Gastrocnemius medialis (tissue), 4 donors: Measurements from ENCODE around the gene EXOC1L. TPM values are rescaled to one million over a fixed set of nuclear protein-coding genes. Genes with fewer than 3 reads are reported as not detected.

Experiments
- ATAC-seq, 2 donors: fragments of 150-250 bp; one replicate each; pipeline ENCODE4 v1.9.1; 2016
- DNase-seq, 2 donors: peaks; one replicate each; pipeline ENCODE4 v3.0.0-alpha.2; 2019
- H3K27ac ChIP-seq, 4 donors: fragments of 200-600 bp; sonication (generic); 1 replicate in 1 of 4; 2 replicates in 3 of 4; pipeline ENCODE4 v1.5.1; 2016 to 2018; ENCODE audit warnings: mild to moderate bottlenecking in 2 of 4, moderate library complexity in 1 of 4
- H3K27me3 ChIP-seq, 3 donors: fragments of 200-600 bp; sonication (generic) in 2 of 3; 1 replicate in 1 of 3; 2 replicates in 2 of 3; pipeline versions ENCODE4 v1.5.1 to v1.6.0; 2016 to 2019; ENCODE audit warnings: mild to moderate bottlenecking in 1 of 3, moderate library complexity in 1 of 3
- H3K36me3 ChIP-seq, 2 donors: fragments of 200-600 bp; sonication (generic) in 1 of 2; one replicate each; pipeline ENCODE4 v1.5.1; 2017 to 2018
- H3K4me1 ChIP-seq, 2 donors: fragments of 200-600 bp; sonication (generic) in 1 of 2; one replicate each; pipeline ENCODE4 v1.5.1; 2016 to 2017; ENCODE audit warnings: mild to moderate bottlenecking in 2 of 2
- H3K4me3 ChIP-seq, 4 donors: fragments of 200-600 bp; sonication (generic) in 3 of 4; 1 replicate in 1 of 4; 2 replicates in 3 of 4; pipeline ENCODE4 v1.5.1; 2016 to 2019; ENCODE audit warnings: mild to moderate bottlenecking in 2 of 4
- H3K9me3 ChIP-seq, 3 donors: fragments of 200-600 bp; sonication (generic) in 2 of 3; 1 replicate in 1 of 3; 2 replicates in 2 of 3; pipeline ENCODE4 v1.5.1; 2016 to 2019
- POLR2A ChIP-seq, 2 donors: fragments of 450-650 bp; IDR thresholded peaks; one replicate each; pipeline ENCODE4 v1.6.1; 2017; ENCODE audit warnings: antibody characterized with exemption in 2 of 2, mild to moderate bottlenecking in 2 of 2, moderate library complexity in 2 of 2
- in situ Hi-C, 4 donors: fragments of 200-750 bp; cut with MboI; loops; one replicate each; pipeline versions ENCODE4 v1.15.0 to v1.8.0; 2017; ENCODE audit warnings: low sequenced_read_pairs in 4 of 4
- intact Hi-C: fragments of 100-400 bp; cut with DNase I; formaldehyde crosslinking; loops from one replicate; pipeline ENCODE4 v1.15.1; 2023; ENCODE audit warnings: low total_unique reads
- total RNA-seq, 4 donors: library from RNA; depleted of rRNA; stranded (reverse); fragments of >200 nt; gene quantifications; one replicate each; pipeline versions ENCODE4 v1.1.0 to v1.2.3, GENCODE V29; 2016
- TF ChIP-seq, protein P1 (sequence below), 5 experiments: fragments of 450-650 bp in 3 of 5; fragments of 200-600 bp in 2 of 5; sonication (generic) in 2 of 5; IDR thresholded peaks in 4 of 5; conservative IDR thresholded peaks in 1 of 5; 1 replicate in 4 of 5; 2 replicates in 1 of 5; pipeline ENCODE4 v1.5.1; 2016 to 2019; ENCODE audit warnings: antibody characterized with exemption in 5 of 5, mild to moderate bottlenecking in 3 of 5, moderate library complexity in 3 of 5

Gene EXOC1L
- total RNA-seq, 4 donors from 2014 or later = not detected

DNA sequence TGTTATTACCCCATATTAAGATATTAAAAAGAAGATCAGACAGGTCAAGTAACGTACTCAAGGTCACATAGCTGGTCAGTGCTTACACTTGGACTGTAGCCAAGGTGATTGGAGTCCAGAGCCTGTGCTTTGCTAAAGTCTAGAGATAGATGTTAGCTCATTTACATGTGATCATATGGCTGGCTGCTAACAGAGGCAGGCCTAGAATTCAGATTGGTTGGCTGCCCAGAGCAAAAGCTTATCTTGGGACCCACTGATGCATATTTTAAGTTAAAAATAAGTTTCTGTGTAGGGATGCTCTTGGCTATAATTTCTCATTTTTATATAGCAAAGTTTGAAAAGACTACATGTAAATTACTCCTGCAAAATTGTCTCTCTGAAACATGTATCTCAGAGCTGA, 18.1 kb upstream of the EXOC1L start:
- no peak for TF ChIP-seq POLR2A (IDR thresholded peaks at IDR 0.05)
- TF ChIP-seq, protein P1, sequence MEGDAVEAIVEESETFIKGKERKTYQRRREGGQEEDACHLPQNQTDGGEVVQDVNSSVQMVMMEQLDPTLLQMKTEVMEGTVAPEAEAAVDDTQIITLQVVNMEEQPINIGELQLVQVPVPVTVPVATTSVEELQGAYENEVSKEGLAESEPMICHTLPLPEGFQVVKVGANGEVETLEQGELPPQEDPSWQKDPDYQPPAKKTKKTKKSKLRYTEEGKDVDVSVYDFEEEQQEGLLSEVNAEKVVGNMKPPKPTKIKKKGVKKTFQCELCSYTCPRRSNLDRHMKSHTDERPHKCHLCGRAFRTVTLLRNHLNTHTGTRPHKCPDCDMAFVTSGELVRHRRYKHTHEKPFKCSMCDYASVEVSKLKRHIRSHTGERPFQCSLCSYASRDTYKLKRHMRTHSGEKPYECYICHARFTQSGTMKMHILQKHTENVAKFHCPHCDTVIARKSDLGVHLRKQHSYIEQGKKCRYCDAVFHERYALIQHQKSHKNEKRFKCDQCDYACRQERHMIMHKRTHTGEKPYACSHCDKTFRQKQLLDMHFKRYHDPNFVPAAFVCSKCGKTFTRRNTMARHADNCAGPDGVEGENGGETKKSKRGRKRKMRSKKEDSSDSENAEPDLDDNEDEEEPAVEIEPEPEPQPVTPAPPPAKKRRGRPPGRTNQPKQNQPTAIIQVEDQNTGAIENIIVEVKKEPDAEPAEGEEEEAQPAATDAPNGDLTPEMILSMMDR (IDR thresholded peaks at IDR 0.05 in 4 of 5, conservative IDR thresholded peaks at IDR 0.05 in 1 of 5) = no peak
- no peak for ATAC-seq
- Histone ChIP-seq H3K4me1 (no peaks in the 10 kb centered on the region), H3K27ac (no peak overlapping the region), H3K36me3 (no peaks in the 10 kb centered on the region), H3K4me3 (no peak overlapping the region), H3K9me3 (no peaks in the 10 kb centered on the region), H3K27me3 (no peaks in the 10 kb centered on the region)
- in situ Hi-C loops (no loop called here), intact Hi-C loops (no loop called here)
- no peak for DNase-seq

DNA sequence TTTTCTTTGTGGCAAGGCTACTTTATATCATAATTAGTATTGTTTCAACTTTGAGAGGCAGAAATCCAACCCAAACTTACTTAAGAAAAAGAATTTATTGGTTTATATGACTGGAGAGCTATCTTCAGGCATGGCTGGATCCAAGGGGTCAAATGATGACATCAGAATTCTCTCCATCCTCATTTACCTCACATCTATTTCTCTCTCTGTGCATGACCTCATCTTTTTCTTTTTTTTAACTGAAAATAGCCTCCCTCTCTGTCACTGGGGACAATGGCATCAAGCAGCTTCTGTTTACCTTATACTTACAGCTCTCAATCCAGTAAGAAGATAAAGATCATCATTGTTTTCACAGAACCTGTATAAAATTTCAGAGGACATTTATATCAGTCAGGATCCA, 12.0 kb upstream of the EXOC1L start:
- Histone ChIP-seq H3K36me3 (no peaks in the 10 kb centered on the region), H3K4me1 (no peaks in the 10 kb centered on the region), H3K27me3 (no peaks in the 10 kb centered on the region), H3K27ac (no peak overlapping the region), H3K4me3 (no peak overlapping the region), H3K9me3 (no peaks in the 10 kb centered on the region)
- intact Hi-C loops (no loop called here), in situ Hi-C loops (no loop called here)
- DNase-seq = no peak
- ATAC-seq = no peak
- TF ChIP-seq, protein P1 (IDR thresholded peaks at IDR 0.05 in 4 of 5, conservative IDR thresholded peaks at IDR 0.05 in 1 of 5) = no peak
- TF ChIP-seq POLR2A (IDR thresholded peaks at IDR 0.05) = no peak

DNA sequence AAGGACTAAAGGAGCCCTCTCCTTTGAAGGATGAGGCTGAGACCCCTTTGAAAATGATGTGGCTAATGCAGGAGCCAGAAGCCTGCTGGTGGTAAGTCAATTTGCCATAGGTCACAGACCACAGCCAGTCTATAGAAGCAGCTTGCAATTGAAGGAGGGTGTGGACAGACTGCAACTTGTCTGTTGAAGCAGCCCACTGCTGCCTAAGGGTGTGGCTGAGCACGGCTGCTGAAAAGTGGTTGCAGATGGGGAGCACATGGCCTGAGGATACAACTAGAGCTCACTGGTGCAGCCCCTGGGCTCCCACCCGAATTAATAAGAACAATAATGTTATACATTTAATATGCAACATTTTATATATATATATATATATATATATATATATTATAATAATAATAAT, 11.4 kb upstream of the EXOC1L start:
- ATAC-seq = no peak
- Histone ChIP-seq H3K27ac (no peak overlapping the region), H3K4me1 (no peaks in the 10 kb centered on the region), H3K4me3 (no peak overlapping the region), H3K36me3 (no peaks in the 10 kb centered on the region), H3K27me3 (no peaks in the 10 kb centered on the region), H3K9me3 (no peaks in the 10 kb centered on the region)
- TF ChIP-seq, protein P1 (IDR thresholded peaks at IDR 0.05 in 4 of 5, conservative IDR thresholded peaks at IDR 0.05 in 1 of 5) = no peak
- no peak for TF ChIP-seq POLR2A (IDR thresholded peaks at IDR 0.05)
- no peak for DNase-seq
- intact Hi-C loops (no loop called here), in situ Hi-C loops (no loop called here)

DNA sequence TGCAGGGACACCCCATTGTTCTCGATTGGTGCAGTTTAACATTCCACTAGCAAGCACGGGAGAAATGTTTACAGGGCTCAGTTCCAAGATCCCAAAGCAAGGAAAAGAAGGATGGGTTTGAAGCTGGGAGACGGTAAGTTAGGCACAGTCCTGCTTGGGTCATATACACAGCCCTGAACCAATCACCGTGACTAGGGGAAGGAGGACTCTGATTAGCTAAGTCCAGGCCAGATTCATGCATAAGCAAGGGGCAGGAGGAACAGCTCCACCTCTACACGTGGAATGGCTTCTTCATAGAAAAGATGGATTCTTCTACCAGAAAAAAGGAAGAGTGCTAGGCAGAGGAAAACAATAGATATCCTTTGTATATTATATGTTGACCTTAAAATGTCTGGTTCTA, 11.0 kb upstream of the EXOC1L start:
- ATAC-seq = no peak
- no peak for TF ChIP-seq POLR2A (IDR thresholded peaks at IDR 0.05)
- TF ChIP-seq, protein P1 (IDR thresholded peaks at IDR 0.05 in 4 of 5, conservative IDR thresholded peaks at IDR 0.05 in 1 of 5) = no peak
- in situ Hi-C loops (no loop called here), intact Hi-C loops (no loop called here)
- H3K4me1 ChIP-seq = no peaks in the 10 kb centered on the region
- no peak overlapping the region for H3K4me3 ChIP-seq
- H3K36me3 ChIP-seq = no peaks in the 10 kb centered on the region
- H3K9me3 ChIP-seq = no peaks in the 10 kb centered on the region
- H3K27me3 ChIP-seq = no peaks in the 10 kb centered on the region
- DNase-seq = no peak
- no peak overlapping the region for H3K27ac ChIP-seq

DNA sequence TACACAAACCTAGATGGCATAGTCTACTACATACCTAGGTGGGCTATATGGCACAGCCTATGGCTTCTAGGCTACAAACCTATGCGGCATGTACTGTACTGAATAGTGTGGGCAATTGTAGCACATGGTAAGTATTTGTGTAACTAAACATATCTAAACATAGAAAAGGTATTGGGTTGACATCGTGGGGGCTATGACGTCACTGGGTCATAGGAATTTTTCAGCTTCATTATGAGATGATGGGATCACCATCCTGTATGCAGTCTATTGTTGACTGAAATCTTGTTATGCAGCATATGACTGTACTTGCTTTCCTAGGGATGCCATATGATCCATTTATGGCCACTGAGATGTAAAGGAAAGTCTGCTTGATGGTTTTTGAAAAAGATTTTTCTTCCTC, 1.9 kb upstream of the EXOC1L start:
- no peaks in the 10 kb centered on the region for H3K36me3 ChIP-seq
- no peaks in the 10 kb centered on the region for H3K9me3 ChIP-seq
- H3K4me3 ChIP-seq = no peak overlapping the region
- TF ChIP-seq POLR2A (IDR thresholded peaks at IDR 0.05) = no peak
- TF ChIP-seq, protein P1 (IDR thresholded peaks at IDR 0.05 in 4 of 5, conservative IDR thresholded peaks at IDR 0.05 in 1 of 5) = no peak
- in situ Hi-C loops (no loop called here), intact Hi-C loops (no loop called here)
- H3K27me3 ChIP-seq = no peaks in the 10 kb centered on the region
- no peak for ATAC-seq
- DNase-seq = no peak
- H3K27ac ChIP-seq = no peak overlapping the region
- H3K4me1 ChIP-seq = no peaks in the 10 kb centered on the region
